ENCODE measurements around the gene PLCB1. TPM values are rescaled to one million over a fixed set of nuclear protein-coding genes. Genes with fewer than 3 reads are reported as not detected.

Gene PLCB1
- total and polyA plus RNA-seq, 2 donors (not counting 3 experiments of a cell fraction or from before 2014, with no cell fraction given): 10.2 to 53.4 TPM

GRCh38 chr20:8225658-8226057 is 93.6 kb downstream of the PLCB1 start:
- no peak for DNase-seq (ENCODE audit: low read depth, low spot score)
- intact Hi-C loops (cut with micrococcal nuclease): no loop called here

More at GRCh38 chr20:8225658-8226057, 93.6 kb downstream of the PLCB1 start:
- FAIRE-seq: no peak
- Histone ChIP-seq H3K4me3 (replicated peaks in 1 of 3; ENCODE audit: insufficient read depth in 1 of 3, low read depth in 1 of 3, low read length in 3 of 3) (no peak overlapping the region), H3K9me3 (replicated peaks; ENCODE audit: control insufficient read depth, insufficient read depth, low read length) (no peaks in the 10 kb centered on the region), H3K9ac (replicated peaks; ENCODE audit: extremely low read depth, insufficient read depth, low read length) (no peak overlapping the region), H3K4me1 (ENCODE audit: control insufficient read depth, extremely low read depth, insufficient read depth, low read length) (peaks cover 10% of the 10 kb centered on the region), H3K36me3 (ENCODE audit: control insufficient read depth in 2 of 2, extremely low read depth in 1 of 2, insufficient read depth in 2 of 2, low read length in 2 of 2) (no peaks in the 10 kb centered on the region), H3K27ac (ENCODE audit: insufficient read depth, low read depth, low read length) (no peak overlapping the region), H3K27me3 (ENCODE audit: control insufficient read depth in 2 of 2, insufficient read depth in 2 of 2, low read length in 2 of 2) (no peaks in the 10 kb centered on the region), H2AFZ (ENCODE audit: low read depth, low read length) (no peak overlapping the region), H3K4me2 (ENCODE audit: insufficient read depth, low read length) (no peak overlapping the region), H3K79me2 (ENCODE audit: control insufficient read depth, insufficient read depth, low read length) (no peaks in the 10 kb centered on the region), H4K20me1 (replicated peaks; ENCODE audit: control insufficient read depth, extremely low read depth, insufficient read depth, low read length) (peaks cover under 1% of the 10 kb centered on the region), H3K9me1 (replicated peaks; ENCODE audit: control insufficient read depth, extremely low read depth, insufficient read depth, low read length) (no peaks in the 10 kb centered on the region)
- dilution Hi-C loops (cut with MboI; ENCODE audit: extremely low pct_ligation_motif_present, low sequenced_read_pairs): no loop called here
- POLR2A ChIA-PET: interaction anchor here (0.6 to 0.7 kb wide), 2 partner anchors 284 to 289 kb away, joined by 4 to 5 read pairs; no protein-coding TSS in a partner anchor
- TF ChIP-seq MYC (IDR thresholded peaks at IDR 0.05; ENCODE audit: low read depth, low read length) (no peak), POLR2A (IDR thresholded peaks at IDR 0.05; ENCODE audit: low read depth, low read length) (no peak), CTCF (IDR thresholded peaks at IDR 0.05; ENCODE audit: extremely low read depth in 1 of 2, insufficient read depth in 1 of 2, low read depth in 1 of 2, low read length in 2 of 2) (no peak), MAX (IDR thresholded peaks at IDR 0.05; ENCODE audit: insufficient read depth, insufficient read length) (no peak), EZH2 (IDR thresholded peaks at IDR 0.05; ENCODE audit: borderline replicate concordance, low read depth, low read length, severe bottlenecking) (no peak), POLR2AphosphoS5 (IDR thresholded peaks at IDR 0.05; ENCODE audit: insufficient read depth, low read depth, low read length) (no peak), JUN (IDR thresholded peaks at IDR 0.05; ENCODE audit: borderline replicate concordance, insufficient read depth, insufficient read length, low read depth) (no peak), FOS (IDR thresholded peaks at IDR 0.05; ENCODE audit: borderline replicate concordance, insufficient read depth, low read length) (no peak), GATA2 (IDR thresholded peaks at IDR 0.05; ENCODE audit: insufficient read depth, insufficient read length, low read depth, low read length) (no peak)
- CTCF ChIA-PET: interaction anchor here (0.7 kb wide), 1 partner anchor 162 kb away, joined by 3 read pairs; no protein-coding TSS in a partner anchor
- no TSS peak for BruUV-seq (replicated peaks)
